B cell (primary cell): ENCODE data around the gene STX8. TPM values are rescaled to one million over a fixed set of nuclear protein-coding genes. Genes with fewer than 3 reads are reported as not detected.

ENCODE experiments used
- ATAC-seq: fragments of 200-7000 bp; cut with Tn5 transposase; one replicate; pipeline ENCODE4 v1.10.0; 2021; ENCODE audit warnings: low read depth, mild to moderate bottlenecking, moderate number of reproducible peaks, moderate library complexity
- CTCF ChIA-PET: fragments of 350-600 bp; sonication (Branson Sonifier 250); formaldehyde crosslinking; loops from one replicate; lab custom pipeline; 2021; ENCODE audit warnings: antibody characterized with exemption, inconsistent platforms; lab: Charles Lee
- POLR2A ChIA-PET: fragments of 350-600 bp; sonication (Branson Sonifier 250); formaldehyde crosslinking; loops from one replicate; lab custom pipeline; 2021; ENCODE audit warnings: antibody characterized with exemption; lab: Charles Lee
- DNase-seq: peaks from one replicate; pipeline ENCODE4 v3.0.0; 2013
- H2AFZ ChIP-seq: 2 replicates; pipeline ENCODE4 v1.6.1; 2012; ENCODE audit warnings: mild to moderate bottlenecking, low read depth, low read length; ENCODE audit not compliant: insufficient read depth, poor library complexity, severe bottlenecking
- H3K27ac ChIP-seq, 2 donors: 1 replicate in 1 of 2; 2 replicates in 1 of 2; pipeline ENCODE4 v1.5.1; 2012 to 2013; ENCODE audit warnings: low read length in 2 of 2, mild to moderate bottlenecking in 2 of 2, moderate library complexity in 1 of 2
- H3K27me3 ChIP-seq, 4 experiments: fragments of 200-600 bp in 1 of 4; sonication (generic) in 1 of 4; replicated peaks in 1 of 4; 1 replicate in 2 of 4; 2 replicates in 2 of 4; pipeline versions ENCODE4 v1.6.1 to v1.7.0; 2013 to 2016; ENCODE audit warnings: low read length in 3 of 4, mild to moderate bottlenecking in 2 of 4, mixed read lengths in 1 of 4, moderate library complexity in 1 of 4; ENCODE audit not compliant: insufficient read depth in 4 of 4, control insufficient read depth in 3 of 4; ENCODE audit errors: control extremely low read depth in 1 of 4
- H3K36me3 ChIP-seq, 2 experiments: replicated peaks in 1 of 2; 1 replicate in 1 of 2; 2 replicates in 1 of 2; pipeline versions ENCODE4 v1.6.1 to v1.7.1; 2013; ENCODE audit warnings: low read length in 1 of 2; ENCODE audit not compliant: insufficient read depth in 2 of 2, control insufficient read depth in 1 of 2; ENCODE audit errors: control extremely low read depth in 1 of 2, extremely low read depth in 1 of 2
- H3K4me1 ChIP-seq, 2 donors: fragments of 200-600 bp in 1 of 2; sonication (generic) in 1 of 2; 1 replicate in 1 of 2; 2 replicates in 1 of 2; pipeline versions ENCODE4 v1.5.1 to v1.6.1; 2013 to 2017; ENCODE audit warnings: low read length in 2 of 2; ENCODE audit not compliant: control insufficient read depth in 2 of 2, insufficient read depth in 2 of 2
- H3K4me2 ChIP-seq: replicated peaks from 2 replicates; pipeline ENCODE3; 2012; ENCODE audit warnings: mild to moderate bottlenecking, low read depth, low read length; ENCODE audit not compliant: poor library complexity, severe bottlenecking
- H3K4me3 ChIP-seq, 5 experiments: fragments of 200-600 bp in 1 of 5; sonication (generic) in 1 of 5; 1 replicate in 3 of 5; 2 replicates in 2 of 5; pipeline versions ENCODE4 v1.5.1 to v1.7.0; 2011 to 2016; ENCODE audit warnings: low read length in 4 of 5, mild to moderate bottlenecking in 4 of 5, low read depth in 2 of 5, control low read depth in 1 of 5, moderate library complexity in 1 of 5; ENCODE audit not compliant: insufficient read depth in 1 of 5; ENCODE audit errors: control extremely low read depth in 1 of 5, extremely low read depth in 1 of 5
- H3K79me2 ChIP-seq: fragments of 200-600 bp; sonication (generic); one replicate; pipeline ENCODE4 v1.6.0; 2016; ENCODE audit warnings: low read length; ENCODE audit not compliant: control insufficient read depth, insufficient read depth
- H3K9ac ChIP-seq: fragments of 200-600 bp; sonication (generic); 2 replicates; pipeline ENCODE4 v1.6.1; 2017; ENCODE audit warnings: mild to moderate bottlenecking, low read length, moderate library complexity
- H3K9me3 ChIP-seq, 3 donors: one replicate each; pipeline versions ENCODE4 v1.6.1 to v1.7.1; 2013; ENCODE audit warnings: low read length in 2 of 3; ENCODE audit not compliant: control insufficient read depth in 2 of 3, insufficient read depth in 1 of 3; ENCODE audit errors: control extremely low read depth in 1 of 3
- H4K20me1 ChIP-seq: 2 replicates; pipeline ENCODE4 v1.6.0; 2012; ENCODE audit warnings: mild to moderate bottlenecking, low read length; ENCODE audit not compliant: insufficient read depth, control insufficient read depth, poor library complexity, severe bottlenecking
- H3K27ac Mint-ChIP-seq: one replicate; pipeline ENCODE4 v1.8.0; 2021; ENCODE audit warnings: mixed read lengths
- H3K27me3 Mint-ChIP-seq: one replicate; pipeline ENCODE4 v1.8.0; 2021; ENCODE audit warnings: mixed read lengths
- H3K4me1 Mint-ChIP-seq: one replicate; pipeline ENCODE4 v1.8.0; 2021; ENCODE audit warnings: mixed read lengths
- H3K4me3 Mint-ChIP-seq: one replicate; pipeline ENCODE4 v1.8.0; 2021; ENCODE audit warnings: mixed read lengths
- H3K9me3 Mint-ChIP-seq: one replicate; pipeline ENCODE4 v1.8.0; 2022; ENCODE audit warnings: mixed read lengths; ENCODE audit not compliant: insufficient read depth
- EZH2 ChIP-seq: IDR thresholded peaks from 2 replicates; pipeline ENCODE4 v1.6.1; 2012; ENCODE audit warnings: borderline replicate concordance, low read depth, mild to moderate bottlenecking, moderate library complexity, low read length; ENCODE audit not compliant: insufficient read depth, poor library complexity, severe bottlenecking
- WGBS: methylation state at CpG from one replicate; pipeline ENCODE4 v1.1.5; 2013; ENCODE audit warnings: missing lambda C conversion rate; ENCODE audit not compliant: insufficient coverage; 5-methylcytosine and 5-hydroxymethylcytosine counted together
- intact Hi-C: fragments of 100-400 bp; cut with micrococcal nuclease; formaldehyde crosslinking; loops from one replicate; pipeline ENCODE4 v1.10.0; 2022
- polyA plus RNA-seq: library from polyadenylated mRNA; depleted of rRNA; stranded (reverse); fragments of >200 nt; gene quantifications from 2 replicates; pipeline ENCODE4 v1.2.3, GENCODE V29; 2012
- total RNA-seq, 2 donors: library from RNA; stranded (reverse); fragments of 120-200 nt in 1 of 2; gene quantifications; 1 replicate in 1 of 2; 2 replicates in 1 of 2; pipeline versions ENCODE4 v1.2.3 to v1.2.4, GENCODE V29; 2013 to 2022
- TF ChIP-seq, protein P1 (sequence below): fragments of 200-600 bp; IDR thresholded peaks from one replicate; pipeline ENCODE4 v1.8.0; 2022; ENCODE audit warnings: antibody characterized with exemption, mild to moderate bottlenecking

STX8 gene
- total and polyA plus RNA-seq, 2 donors (not counting 1 experiment from before 2014, with no cell fraction given) = 35.8 to 61.5 TPM

DNA sequence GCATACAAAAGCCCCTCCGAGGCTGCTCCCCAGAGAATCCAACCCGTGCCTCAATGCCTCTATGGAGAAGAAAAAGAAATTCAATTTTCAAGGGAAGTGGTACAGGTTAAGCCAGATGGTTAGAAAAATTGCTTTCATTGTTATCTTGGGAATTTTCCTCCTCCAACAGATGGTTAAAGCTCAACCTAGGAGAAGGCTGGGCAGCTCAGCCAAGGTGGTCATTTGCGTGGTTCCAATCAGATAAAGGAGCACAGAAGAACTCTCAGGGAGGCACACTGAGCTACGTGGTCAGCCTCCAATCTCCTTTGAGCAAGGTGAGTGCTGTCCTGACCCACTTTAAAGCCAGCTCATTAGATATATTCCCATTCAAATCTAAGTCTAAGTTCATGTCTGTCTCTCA is 106.7 kb downstream of the STX8 start:
- peaks cover 0 to 4% of the 10 kb centered on the region in 2 experiments for H3K36me3 ChIP-seq
- DNase-seq = no peak
- no peak overlapping the region for H3K27ac Mint-ChIP-seq
- H3K27me3 Mint-ChIP-seq = no peaks in the 10 kb centered on the region
- H3K9me3 ChIP-seq = no peaks in the 10 kb centered on the region
- H3K4me3 ChIP-seq = no peak overlapping the region
- no peaks in the 10 kb centered on the region for H4K20me1 ChIP-seq
- H3K79me2 ChIP-seq = no peaks in the 10 kb centered on the region
- ChIA-PET CTCF (no interaction called here), POLR2A (no interaction called here)
- no peak overlapping the region for H3K27ac ChIP-seq
- intact Hi-C loops = no loop called here
- H3K27me3 ChIP-seq = no peaks in the 10 kb centered on the region
- no peak overlapping the region for H3K9ac ChIP-seq
- no peak overlapping the region for H3K4me3 Mint-ChIP-seq
- no peak for TF ChIP-seq EZH2
- TF ChIP-seq, protein P1, sequence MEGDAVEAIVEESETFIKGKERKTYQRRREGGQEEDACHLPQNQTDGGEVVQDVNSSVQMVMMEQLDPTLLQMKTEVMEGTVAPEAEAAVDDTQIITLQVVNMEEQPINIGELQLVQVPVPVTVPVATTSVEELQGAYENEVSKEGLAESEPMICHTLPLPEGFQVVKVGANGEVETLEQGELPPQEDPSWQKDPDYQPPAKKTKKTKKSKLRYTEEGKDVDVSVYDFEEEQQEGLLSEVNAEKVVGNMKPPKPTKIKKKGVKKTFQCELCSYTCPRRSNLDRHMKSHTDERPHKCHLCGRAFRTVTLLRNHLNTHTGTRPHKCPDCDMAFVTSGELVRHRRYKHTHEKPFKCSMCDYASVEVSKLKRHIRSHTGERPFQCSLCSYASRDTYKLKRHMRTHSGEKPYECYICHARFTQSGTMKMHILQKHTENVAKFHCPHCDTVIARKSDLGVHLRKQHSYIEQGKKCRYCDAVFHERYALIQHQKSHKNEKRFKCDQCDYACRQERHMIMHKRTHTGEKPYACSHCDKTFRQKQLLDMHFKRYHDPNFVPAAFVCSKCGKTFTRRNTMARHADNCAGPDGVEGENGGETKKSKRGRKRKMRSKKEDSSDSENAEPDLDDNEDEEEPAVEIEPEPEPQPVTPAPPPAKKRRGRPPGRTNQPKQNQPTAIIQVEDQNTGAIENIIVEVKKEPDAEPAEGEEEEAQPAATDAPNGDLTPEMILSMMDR = no peak
- WGBS = 100% methylated on average over 2 of the region's 4 CpGs
- H2AFZ ChIP-seq = no peak overlapping the region
- H3K4me2 ChIP-seq = no peak overlapping the region
- H3K4me1 Mint-ChIP-seq = peaks cover 16% of the 10 kb centered on the region
- no peaks in the 10 kb centered on the region for H3K9me3 Mint-ChIP-seq
- ATAC-seq = no peak
- peaks cover 6 to 7% of the 10 kb centered on the region in 2 donors for H3K4me1 ChIP-seq

DNA sequence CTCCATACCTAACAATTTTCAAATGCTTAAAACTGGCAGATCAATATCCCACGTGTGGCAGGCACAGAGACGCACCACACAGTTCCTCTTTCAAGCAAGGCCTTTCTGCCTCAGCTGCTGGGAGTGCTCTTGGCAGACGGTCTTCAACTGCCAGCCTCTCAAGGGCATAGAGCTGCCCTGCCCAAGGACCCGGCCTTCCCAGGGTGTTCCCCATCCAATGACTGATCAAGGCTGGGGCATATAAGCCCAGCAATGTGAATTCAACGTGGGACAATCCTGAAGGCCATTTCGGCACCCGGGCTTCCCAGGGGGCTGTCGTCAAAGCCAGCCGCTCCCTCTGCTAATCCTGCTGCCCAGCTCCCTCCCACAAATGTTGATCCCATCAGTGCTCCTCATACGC is 107.1 kb downstream of the STX8 start:
- no peak overlapping the region for H3K9ac ChIP-seq
- H3K4me1 Mint-ChIP-seq = peaks cover 16% of the 10 kb centered on the region
- peaks cover 6 to 7% of the 10 kb centered on the region in 2 donors for H3K4me1 ChIP-seq
- intact Hi-C loops = no loop called here
- TF ChIP-seq EZH2 = no peak
- no peaks in the 10 kb centered on the region for H3K9me3 Mint-ChIP-seq
- no peak overlapping the region for H3K4me3 Mint-ChIP-seq
- no peaks in the 10 kb centered on the region for H3K79me2 ChIP-seq
- H2AFZ ChIP-seq = no peak overlapping the region
- H3K36me3 ChIP-seq = peaks cover 0 to 4% of the 10 kb centered on the region in 2 experiments
- no peak overlapping the region for H3K4me3 ChIP-seq
- ChIA-PET POLR2A (no interaction called here), CTCF (no interaction called here)
- no peaks in the 10 kb centered on the region for H3K9me3 ChIP-seq
- H3K27me3 ChIP-seq = no peaks in the 10 kb centered on the region
- H3K27ac ChIP-seq = no peak overlapping the region
- H3K27me3 Mint-ChIP-seq = no peaks in the 10 kb centered on the region
- ATAC-seq (no peak), DNase-seq (no peak)
- 63% methylated on average over 7 of the region's 10 CpGs for WGBS
- H4K20me1 ChIP-seq = no peaks in the 10 kb centered on the region
- H3K27ac Mint-ChIP-seq = no peak overlapping the region
- no peak overlapping the region for H3K4me2 ChIP-seq
